RKO (cell line): ENCODE data around the gene CD99L2.
"Not testable (repeated sequence)": the region's sequence is repeated elsewhere in the genome, so short reads cannot be mapped to it uniquely, and the experiment has no call there.

Source experiments
- DNase-seq: peaks from one replicate; pipeline ENCODE4 v3.0.0-alpha.2; 2016; ENCODE audit warnings: low spot score

CD99L2 gene

GRCh38 chrX:150854856-150855255, 43.6 kb downstream of the CD99L2 start:
- DNase-seq, result no peak

- DNase-seq, result no peak
Observed at GRCh38 chrX:150849996-150850720, 48.3 kb downstream of the CD99L2 start.

- DNase-seq, result no peak
Observed at GRCh38 chrX:150849486-150849885, 49.0 kb downstream of the CD99L2 start.

GRCh38 chrX:150848914-150849365, 49.5 kb downstream of the CD99L2 start:
- DNase-seq, result no peak

DNA sequence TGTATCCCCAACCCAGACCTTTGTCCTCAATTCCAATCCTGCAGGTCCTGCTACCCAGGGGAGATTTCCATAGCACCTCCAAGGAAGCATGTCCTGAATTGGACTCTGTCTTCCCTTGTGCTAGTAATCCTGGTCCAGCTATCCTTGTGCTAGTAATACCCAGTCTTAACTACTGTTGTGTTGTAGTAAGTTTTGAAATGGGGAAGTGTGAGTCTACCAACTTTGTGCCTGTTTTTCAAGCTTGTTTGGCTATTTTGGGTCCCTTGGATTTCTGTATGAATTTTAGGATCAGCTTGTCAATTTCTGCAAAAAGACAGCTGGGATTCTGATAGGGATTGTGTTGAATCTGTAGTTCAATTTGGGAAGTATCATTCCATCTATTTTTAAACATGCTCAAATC, 51.4 kb downstream of the CD99L2 start:
- DNase-seq, result no peak

- DNase-seq, result no peak
Observed at GRCh38 chrX:150846130-150846529, 52.3 kb downstream of the CD99L2 start.

DNA sequence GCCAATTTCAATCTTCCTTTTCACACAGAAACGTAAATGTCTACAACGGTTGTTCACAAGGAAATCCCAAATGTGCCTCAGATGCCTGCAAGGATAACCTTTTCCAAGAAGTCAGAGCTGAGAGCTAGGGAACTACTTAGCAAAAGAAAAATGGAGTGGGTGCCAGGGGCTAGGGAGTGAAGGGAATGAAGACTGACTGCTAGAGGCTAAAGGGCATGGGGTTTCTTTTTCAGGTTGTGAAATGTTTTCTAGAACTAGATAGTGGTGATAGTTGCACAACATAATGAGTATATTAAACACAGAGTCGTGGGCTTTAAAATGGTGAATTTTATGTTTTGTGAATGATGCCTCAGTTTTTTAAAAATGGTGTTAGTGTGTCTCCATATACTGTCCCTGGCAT, 53.4 kb downstream of the CD99L2 start:
- no peak for DNase-seq

DNA sequence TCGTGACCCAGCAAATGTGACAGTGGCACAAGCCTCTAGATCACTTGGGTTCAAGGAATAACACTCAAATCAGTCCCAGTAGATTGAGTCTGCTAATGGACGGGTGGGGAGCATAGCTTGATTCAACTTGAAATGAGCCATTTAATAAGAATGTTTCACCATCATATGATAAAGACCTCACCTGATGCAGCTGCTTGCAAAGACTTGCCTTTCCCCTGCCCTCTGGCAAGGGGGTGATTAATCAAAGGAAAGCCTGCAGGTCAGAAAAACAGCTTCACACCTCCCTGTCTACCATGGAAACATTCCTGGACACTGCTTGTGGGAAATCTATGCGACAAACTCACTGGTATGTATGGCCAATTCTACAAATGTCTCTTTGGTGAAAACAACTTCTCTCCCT, 54.5 kb downstream of the CD99L2 start:
- DNase-seq, result no peak

DNA sequence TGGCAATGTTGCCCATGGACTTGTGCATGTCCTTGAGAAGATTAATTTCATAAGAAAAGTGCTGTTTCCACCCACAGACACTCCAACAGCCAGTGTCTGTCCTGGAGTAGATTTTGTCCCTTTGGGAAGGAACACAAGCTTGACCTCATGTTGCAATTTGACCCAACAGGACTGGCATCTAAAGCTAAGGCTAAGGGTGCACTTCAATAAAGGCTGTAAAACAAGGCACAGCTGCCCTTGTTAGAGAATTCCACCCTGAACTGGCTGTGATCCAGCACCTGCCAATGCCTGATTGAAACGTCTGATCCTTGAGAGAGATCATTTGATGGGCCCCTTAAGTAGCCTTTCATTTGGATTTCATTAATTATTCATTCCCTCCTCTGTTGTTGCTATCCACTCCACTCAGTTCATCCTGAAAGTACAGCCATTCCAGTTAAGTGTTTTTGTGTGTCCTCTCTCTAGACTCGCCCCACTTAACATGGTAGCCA, 56.2 kb downstream of the CD99L2 start:
- no peak for DNase-seq

DNA sequence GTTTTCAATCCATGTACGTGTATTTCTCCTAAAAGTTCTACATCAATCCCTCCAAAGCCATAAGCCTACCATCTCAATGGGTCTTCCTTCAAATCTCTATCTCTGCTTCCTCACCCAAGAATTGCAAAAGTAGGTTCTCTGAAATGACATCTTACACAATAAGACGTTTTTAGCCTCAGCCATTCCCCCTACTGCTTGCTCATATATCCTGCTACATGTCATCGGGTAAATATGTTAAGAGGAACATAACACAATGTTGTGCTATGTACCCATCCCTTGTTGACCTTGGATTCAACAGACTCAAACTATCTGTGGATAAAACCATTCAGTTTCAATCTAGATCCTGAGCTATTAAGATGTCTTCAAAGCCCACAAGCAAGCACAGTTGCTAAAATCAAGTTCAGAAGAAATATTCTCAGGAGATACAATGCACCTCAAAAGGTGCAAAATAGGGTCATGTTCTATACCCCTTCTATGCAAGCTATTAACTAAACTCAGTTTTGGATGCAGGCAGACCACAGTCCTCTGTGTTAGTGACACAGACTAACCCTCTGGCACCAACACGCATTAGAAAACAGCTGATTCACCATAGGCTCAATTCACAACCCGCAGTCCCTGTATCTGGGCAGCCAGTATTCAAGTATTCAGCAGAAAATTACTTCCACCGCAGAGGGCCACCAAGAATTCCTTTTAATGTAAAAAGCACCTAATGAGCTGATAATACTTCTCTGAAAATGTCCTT, 56.8 kb downstream of the CD99L2 start:
- DNase-seq, result no peak

- no peak for DNase-seq
Observed at GRCh38 chrX:150837845-150838244, 60.6 kb downstream of the CD99L2 start.

DNA sequence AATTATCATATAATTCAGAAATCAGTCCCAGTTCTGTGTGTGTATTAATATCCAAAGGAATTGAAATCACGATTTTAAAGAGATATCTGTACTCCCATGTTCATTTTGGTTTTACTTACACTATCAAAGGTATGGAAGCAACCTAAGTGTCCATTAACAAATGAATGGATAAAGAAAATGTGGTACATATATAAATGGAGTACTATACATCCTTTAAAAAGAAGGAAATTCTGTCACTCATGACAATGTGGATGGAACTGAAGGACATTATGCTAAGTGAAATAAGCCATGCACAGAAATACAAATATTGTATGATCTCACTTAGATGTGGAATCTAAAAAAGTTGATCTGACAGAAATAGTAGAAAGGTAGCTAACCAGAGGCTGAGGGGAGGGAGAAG, 63.8 kb downstream of the CD99L2 start:
- DNase-seq, result no peak

DNA sequence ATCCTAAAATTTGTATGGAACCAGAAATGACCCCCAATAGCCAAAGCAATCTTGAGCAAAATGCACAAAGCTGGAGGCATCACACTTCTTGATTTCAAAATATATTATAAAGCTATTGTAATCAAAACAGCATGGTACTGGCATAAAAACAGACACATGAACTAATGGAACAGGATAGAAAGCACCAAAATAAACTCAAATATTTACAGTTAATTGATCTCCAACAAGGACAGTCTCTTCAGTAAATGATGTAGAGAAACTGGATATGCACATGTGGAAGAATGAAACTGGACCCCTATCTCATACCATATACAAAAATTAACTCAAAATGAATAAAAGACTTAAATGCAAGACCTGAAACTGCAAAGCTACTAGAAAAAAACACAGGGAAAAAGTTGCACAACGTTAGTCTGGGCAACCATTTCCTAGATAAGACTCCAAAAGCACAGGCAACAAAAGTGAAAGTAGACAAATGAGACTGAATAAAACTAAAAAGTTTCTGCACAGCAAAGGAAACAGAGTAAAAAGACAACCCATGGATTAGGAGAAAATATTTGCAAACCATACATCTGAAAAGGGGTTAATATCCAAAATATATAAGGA, 64.9 kb downstream of the CD99L2 start:
- no peak for DNase-seq

DNA sequence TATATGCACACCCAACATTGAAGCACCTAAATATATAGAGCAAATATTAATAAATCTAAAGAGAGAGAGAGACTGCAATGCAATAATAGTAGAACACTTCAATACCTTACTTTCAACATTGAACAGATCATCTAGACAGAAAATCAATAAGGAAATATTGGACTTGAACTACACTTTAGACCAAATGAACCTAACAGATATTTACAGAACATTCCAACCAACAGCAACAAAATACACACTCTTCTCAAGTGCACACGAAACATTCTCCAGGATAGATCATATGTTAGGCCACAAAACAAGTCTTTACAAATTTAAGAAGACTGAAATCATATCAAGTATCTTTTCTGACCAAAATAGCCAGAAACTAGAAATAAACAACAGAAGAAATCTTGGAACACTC, 66.6 kb downstream of the CD99L2 start:
- DNase-seq, result no peak

DNA sequence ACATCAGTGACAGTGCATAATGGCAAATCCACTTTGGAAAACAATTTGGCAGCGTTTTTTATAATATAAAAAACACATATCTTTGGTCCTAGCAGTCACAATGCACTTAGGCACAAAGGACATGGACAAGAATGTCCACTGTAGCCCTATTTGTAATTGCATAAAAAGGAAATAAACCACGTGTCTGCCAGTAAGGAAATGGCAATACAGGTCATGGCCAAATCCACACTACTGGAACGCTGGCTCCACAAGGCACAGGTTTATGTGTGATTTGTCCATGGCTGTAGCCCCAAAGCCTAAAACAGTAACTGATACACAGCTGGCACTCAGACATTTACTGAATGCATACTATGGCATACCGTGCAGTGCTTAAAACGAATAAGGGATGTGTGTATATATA, 69.7 kb downstream of the CD99L2 start:
- DNase-seq, result no peak

- DNase-seq, result not testable (repeated sequence)
Observed at GRCh38 chrX:150824352-150824751, 74.1 kb downstream of the CD99L2 start.

GRCh38 chrX:150823826-150824225, 74.6 kb downstream of the CD99L2 start:
- not testable (repeated sequence) for DNase-seq

- no peak for DNase-seq
Observed at GRCh38 chrX:150821971-150822370, 76.5 kb downstream of the CD99L2 start.

DNA sequence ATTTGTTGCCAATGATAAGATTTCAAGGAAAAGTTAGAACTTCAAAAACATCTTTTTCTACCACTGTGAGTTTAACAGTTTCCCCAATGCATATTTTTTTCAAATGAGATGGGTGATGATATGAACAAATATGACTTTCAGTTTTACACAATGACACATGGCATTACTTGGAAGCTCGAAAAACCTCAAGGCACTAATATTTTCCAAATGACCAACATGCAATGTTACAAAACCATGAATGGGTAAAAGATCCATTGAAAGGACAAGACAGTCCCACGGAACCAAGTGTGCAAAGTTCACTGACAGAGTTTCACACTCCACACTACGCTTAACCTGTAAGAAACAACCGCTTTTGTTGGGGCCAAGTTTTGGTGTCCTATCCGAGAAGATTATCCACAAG, 84.5 kb downstream of the CD99L2 start:
- DNase-seq, result no peak

GRCh38 chrX:150806827-150807226, 91.6 kb downstream of the CD99L2 start:
- DNase-seq, result no peak

- no peak for DNase-seq
Observed at GRCh38 chrX:150805736-150806135, 92.7 kb downstream of the CD99L2 start.

DNA sequence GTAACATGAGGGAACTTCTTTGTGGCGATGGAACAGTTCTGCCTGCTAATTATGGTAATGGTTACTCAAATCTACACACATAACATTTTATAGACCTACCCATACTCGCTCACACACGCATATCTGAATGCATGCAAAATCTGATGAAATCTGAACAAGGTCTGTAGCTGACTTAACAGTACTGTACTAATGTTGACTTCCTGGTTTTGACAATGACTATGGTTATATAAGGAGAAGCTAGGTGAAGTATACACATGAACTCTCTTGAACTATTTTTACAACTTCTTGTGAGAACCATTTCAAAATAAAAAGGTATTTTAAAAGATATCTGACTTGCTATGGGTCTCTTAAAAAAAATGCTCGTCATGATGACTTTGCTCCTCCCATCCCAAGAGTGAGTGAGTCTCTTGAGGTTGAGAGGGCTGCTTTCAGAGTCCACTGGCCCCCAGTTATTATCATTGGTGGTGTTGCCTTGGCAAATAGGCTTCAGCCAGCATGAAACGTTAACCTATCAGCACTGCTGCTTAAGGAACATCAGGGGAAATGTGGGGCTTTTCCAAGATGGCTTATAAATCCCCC, 105.4 kb downstream of the CD99L2 start:
- DNase-seq, result no peak

DNA sequence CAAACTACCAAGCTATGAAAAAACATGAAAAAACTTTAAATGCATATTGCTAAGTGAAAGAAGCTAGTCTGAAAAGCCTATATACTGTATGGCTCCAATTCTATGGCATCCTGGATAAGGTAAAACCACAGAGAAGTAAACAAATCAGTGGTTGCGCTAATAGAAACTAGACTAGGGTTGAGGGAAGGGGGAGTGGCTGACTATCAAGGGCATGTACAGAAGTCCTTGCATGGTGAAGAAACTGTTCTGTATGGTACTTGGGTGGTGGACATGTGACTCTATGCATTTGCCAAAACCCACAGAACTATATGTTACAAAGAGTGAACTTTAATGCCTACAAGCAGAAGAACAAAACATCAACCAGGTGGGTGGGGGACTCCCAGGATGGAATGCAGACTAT, 108.4 kb downstream of the CD99L2 start:
- DNase-seq, result no peak
